Esophagus squamous epithelium (tissue), 4 donors: ENCODE results near the gene SPOCK1.

Experiments used
- POLR2A ChIP-seq, 4 donors: fragments of 450-650 bp; IDR thresholded peaks; one replicate each; pipeline ENCODE4 v1.6.1; 2017; ENCODE audit warnings: antibody characterized with exemption in 4 of 4, mild to moderate bottlenecking in 4 of 4, moderate library complexity in 3 of 4
- TF ChIP-seq, protein P1 (sequence below), 6 experiments: fragments of 450-650 bp in 4 of 6; fragments of 200-600 bp in 2 of 6; sonication (generic) in 2 of 6; IDR thresholded peaks; one replicate each; pipeline ENCODE4 v1.5.1; 2016 to 2019; ENCODE audit warnings: antibody characterized with exemption in 6 of 6, mild to moderate bottlenecking in 4 of 6, moderate library complexity in 4 of 6

DNA sequence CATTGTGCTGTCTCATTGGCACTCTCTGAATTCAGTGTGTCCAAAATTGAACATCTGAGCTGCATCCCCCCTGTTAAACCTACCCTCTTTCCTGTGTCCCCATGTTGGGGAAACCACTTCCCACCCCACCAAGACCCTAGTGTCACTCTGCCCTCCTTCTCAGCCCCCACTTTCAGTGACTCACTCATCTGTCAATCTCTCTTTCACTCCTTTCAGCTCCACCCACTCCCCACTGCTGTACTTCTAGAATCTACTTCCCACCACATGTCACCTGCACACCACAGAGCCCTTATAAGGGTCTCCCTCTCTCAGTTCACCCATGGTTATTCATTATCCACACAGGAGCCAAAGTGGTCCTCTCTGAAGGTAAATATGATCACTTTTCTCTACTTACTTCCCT lies 5.8 kb upstream of the SPOCK1 start:
- TF ChIP-seq, protein P1, sequence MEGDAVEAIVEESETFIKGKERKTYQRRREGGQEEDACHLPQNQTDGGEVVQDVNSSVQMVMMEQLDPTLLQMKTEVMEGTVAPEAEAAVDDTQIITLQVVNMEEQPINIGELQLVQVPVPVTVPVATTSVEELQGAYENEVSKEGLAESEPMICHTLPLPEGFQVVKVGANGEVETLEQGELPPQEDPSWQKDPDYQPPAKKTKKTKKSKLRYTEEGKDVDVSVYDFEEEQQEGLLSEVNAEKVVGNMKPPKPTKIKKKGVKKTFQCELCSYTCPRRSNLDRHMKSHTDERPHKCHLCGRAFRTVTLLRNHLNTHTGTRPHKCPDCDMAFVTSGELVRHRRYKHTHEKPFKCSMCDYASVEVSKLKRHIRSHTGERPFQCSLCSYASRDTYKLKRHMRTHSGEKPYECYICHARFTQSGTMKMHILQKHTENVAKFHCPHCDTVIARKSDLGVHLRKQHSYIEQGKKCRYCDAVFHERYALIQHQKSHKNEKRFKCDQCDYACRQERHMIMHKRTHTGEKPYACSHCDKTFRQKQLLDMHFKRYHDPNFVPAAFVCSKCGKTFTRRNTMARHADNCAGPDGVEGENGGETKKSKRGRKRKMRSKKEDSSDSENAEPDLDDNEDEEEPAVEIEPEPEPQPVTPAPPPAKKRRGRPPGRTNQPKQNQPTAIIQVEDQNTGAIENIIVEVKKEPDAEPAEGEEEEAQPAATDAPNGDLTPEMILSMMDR (IDR thresholded peaks at IDR 0.05), result no peak
- no peak for TF ChIP-seq POLR2A (IDR thresholded peaks at IDR 0.05)
